DMS153 treated with DMSO at 0.1 percent for 48 hours (cell line): Measurements from ENCODE around the gene C19orf47.
"Not testable (repeated sequence)": the region's sequence is repeated elsewhere in the genome, so short reads cannot be mapped to it uniquely, and the experiment has no call there.

ENCODE experiments used
- DNase-seq: peaks from one replicate; lab custom pipeline; 2025; ENCODE audit not compliant: unreplicated experiment; lab: John Stamatoyannopoulos, UW

The C19orf47 gene

DNA sequence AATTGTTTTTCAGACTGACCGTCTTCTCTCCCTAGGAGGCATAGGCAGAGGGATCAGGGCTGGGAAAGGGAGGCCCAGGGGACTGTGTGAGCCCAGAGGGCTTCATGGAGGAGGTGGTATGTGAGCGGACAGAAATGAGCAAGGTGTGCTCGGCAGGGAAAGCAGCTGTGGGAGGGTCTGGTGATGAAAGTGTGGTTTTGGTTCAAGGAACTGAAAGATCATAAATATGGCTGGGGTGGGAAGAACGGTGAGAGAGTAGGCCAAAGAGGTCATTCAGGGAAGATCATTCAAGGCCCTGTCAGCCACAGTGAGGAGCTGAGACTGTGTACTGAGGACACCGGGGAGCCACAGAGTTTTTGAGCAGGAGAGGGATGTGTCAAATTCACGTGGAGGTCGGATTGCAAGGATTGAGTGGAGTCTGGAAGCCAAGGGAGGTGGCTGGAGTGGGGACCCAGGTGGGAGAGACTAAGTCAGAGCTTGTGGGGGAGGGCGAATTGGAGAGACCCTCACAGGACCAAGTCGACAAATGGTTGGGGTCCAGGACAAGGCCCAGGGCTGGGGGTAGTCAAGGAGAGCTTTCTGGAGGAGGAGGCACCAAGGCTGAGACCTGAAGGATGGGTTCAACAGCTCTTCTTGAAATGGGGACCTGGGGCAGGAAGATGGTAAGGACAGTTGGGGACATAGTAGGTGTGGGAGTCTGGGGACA, 7.9 kb upstream of the C19orf47 start:
- no peak for DNase-seq

DNA sequence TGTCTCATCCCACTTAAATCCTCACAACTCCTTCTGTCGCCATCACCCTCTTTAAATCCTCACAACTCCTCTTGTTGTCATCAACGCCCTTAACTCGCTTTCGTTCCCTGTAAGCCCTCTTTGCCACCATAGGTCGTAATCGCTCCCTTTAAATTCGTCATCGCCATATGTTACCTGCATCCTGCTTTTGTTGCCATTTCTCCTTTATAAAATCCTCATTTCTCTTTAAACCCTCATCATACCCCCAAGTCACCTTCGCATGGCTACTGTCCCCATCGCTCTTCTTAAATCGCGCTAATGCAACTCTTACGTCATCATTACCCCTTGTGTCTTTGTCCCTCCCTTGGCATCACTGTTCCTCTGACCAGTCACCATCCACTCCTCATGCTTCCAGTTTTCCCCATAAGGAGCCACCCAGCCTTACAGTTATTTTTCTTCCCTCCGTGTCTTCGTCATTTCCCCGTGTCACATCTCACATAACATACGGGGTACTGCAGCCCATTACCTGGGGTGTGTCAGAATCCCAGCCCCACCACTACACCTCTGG, 837 bp upstream of the C19orf47 start:
- peak; percentile 30 for DNase-seq

DNA sequence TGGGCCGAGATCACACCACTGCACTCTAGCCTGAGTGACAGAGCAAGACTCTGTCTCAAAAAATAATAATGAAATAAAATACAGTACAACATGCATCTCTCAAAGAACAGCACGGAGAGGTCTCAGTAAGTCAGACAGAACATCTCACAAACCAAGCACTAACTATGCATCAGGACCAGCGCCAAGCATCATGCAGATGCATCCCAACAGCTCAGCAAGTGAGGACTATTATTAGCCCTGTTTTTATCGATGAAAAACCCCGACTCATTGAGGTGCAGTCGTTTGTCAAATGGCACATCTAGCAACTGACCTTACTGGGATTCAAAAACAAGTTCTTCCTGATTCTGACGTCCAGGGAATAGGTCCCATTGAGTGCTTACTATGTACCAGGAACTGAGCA, 3.8 kb downstream of the C19orf47 start:
- DNase-seq, result no peak

DNA sequence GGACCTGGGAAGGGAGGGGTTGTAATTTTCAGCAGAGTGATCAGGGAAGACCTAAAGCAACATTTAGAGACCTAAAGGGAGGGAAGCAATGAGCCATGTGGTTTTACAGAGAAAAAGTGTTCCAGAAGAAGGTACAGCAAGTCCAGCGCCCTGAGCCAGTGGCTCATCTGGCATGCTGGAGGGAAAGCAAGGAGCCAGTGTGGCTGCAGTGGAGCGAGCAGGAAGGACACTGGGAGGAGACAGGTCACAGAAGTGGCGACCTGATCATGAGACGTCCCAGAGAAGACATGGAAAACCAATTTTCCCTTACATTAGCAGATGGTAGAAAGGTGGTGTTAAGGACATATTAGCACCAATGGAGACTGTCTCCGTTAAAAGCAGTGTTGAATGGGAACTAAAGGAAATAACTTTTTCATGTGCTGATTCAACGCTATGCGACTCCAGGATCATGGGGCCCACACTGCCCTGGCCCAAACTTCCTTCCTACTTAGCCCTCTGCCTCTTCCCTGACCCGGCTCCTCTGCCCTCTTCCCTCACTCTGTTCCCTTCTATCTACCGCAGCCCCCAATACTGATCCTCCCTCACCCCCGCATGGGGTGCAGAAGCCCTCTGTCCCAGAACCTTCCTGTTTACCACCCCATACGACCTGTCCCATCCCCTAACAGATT, 5.4 kb downstream of the C19orf47 start:
- no peak for DNase-seq

DNA sequence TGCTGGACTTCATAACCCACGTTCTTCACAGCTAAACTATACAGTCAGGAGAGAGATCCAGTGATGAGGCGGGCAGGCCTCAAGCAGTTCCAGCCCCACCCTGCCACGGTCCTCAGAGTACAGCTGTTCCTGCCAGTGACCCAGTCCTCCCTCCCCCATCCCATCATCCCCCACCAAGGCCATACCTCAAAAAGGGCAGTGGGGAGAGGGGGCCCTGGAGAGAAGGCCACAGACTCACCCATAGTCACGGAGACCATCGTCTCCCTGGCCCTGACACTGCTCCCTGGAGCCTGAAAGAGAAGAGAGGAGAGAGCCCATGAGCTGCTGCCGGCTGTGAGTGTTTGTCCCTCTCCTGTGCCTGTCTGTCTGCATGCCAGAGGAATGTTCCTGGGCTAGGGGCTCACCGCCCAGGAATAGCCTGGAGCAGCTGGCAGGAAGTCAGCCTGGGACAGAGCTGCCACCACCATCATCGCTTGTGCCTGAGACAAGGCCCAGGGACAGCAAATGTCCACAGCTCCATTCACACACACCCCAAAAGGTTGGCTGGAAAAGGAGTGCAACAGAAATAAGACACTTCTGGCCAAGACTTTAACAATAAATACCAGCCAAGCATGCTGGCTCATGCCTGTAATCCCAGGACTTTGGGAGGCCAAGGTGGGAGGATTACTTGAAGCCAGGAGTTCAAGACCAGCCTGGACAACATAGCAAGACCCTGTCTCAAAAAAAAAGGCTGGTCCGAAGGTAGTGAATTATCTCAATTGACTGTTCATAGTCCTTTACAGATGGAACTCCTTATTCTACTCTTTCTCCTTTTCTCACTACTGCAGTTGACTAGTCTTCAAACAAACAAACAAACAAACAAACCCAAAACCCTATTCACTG, 6.4 kb downstream of the C19orf47 start:
- no peak for DNase-seq

DNA sequence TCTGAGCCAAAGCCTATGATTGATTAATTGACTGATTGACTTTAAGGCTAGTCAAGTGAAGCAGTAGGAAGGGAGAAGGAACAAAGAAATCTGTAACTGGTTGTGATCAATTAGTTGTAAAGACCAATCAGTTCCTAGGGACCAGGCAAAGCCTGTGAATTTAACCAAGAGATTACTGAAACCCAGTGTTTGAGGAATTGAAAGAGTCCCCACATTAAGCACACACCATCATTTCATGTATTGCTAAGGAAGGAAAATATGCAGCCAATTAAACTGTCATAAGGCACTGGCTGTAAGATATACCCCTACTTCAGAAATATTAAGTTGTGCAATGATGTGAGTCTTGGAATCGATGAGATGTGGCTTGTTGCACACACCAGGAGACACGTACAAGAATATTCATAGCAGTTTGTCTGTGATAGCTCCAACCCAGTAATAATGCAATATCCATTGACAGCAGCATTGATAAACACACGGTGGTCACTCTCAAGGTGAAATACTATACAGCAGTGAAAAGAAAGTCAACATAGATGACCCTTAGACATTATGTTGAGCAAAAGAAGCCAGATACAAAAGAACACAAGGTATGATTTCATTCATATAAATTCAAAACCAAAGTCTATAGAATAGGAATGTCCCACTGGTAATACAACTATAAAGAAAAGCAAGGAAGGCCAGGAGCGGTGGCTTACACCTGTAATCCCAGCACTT, 9.0 kb downstream of the C19orf47 start:
- no peak for DNase-seq

DNA sequence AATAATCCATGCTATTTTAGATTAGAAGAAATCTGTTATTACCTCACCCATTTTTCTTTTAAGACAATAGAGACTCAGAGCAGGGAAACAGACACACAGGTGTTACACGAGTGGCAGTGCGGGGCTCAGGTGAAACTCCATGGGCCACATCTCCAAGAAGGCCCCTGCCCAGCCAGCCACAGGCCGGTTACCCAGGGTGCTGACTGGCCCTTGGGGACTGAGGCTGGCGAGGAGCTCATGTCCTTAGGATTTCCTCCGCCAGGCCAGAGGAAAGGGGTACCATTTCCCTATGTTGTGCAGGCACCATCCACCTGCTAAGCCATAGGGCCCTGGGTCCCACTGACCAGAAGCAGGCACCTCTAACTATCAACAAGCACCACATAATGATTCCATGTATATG, 10.6 kb downstream of the C19orf47 start:
- DNase-seq, result no peak

DNA sequence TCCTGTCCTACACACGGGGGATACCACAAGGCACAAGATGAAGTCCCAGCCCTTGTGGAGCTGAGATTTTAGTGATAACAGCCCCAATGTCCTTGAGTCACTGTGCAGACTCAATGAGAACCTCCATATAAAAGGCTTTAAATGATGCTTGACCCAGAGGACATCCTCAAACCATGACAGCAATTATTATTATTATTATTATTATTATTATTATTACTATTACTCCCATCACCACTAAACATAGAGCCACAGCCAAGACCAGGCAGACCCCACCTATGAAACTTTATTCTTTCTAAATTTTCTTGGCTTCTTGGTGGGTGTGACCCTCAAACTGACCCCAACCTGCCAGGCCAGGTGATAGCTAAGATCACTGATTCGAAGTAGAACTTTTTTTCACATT, 11.1 kb downstream of the C19orf47 start:
- no peak for DNase-seq

DNA sequence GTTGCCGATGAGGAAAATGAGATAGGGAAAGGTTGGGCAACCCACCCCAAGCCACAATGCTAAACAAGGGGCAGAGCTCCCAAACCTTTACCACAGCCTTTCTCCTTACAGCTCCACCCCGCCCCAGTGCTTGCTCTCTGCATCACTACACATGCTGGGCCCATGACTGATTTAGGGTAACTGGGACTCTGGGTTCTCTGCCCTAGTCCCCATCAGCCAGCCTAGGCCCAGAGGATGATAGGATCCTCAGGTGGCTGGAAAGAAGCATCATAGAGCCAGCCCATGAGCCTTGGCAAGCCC, 11.6 kb downstream of the C19orf47 start:
- no peak for DNase-seq

DNA sequence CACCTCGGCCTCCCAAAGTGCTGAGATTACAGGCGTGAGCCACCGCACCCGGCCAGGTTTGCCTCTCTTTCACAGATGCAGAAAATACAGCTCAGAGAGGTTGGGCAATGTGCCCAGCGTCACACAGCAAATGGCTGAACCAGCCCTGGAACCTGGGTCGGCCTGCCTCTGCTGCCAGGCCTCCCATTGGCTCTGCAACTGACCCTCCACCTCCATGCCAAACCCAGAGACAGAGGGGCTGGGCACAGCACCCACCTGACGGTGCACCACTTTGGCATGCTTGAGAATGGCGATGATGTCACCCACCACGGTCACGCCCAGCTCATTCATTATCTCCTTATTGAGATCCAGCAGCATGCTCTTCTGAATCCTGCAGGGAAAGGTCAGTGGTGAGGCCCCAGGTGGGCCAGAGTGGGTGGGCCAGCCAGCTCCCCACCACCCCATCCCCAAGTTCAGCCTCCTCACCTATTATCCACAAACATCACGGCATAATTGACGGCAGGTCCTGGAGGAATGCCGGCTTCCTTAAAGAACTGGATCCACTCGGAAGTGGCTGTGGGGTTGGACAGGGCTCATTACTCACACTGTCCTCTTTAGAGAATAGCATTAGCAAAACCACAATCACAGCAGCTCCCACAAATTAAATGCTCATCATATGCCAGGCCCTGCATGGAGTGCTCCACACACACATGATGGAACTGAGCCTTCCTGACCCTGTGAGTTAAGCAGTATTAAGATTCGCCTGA, 12.2 kb downstream of the C19orf47 start:
- DNase-seq, result no peak

DNA sequence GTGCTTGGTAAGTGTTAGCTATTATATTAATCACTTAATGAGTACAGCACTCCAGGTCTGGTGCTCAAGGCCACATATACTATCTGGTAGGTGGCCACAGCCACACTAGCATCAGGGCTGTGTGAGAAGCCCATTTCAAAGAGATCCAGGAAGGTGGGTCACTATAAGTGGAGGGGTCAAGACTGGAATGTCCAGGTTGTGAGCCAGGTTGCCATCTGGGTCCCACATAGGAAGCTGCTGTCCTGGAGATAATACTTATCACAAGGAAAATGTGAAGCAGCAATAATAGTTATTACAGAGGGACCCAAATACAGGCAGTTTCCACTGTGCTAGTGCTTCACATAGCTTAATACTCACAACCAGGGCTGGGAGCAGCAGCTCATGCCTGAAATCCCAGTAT, 13.1 kb downstream of the C19orf47 start:
- DNase-seq, result no peak

DNA sequence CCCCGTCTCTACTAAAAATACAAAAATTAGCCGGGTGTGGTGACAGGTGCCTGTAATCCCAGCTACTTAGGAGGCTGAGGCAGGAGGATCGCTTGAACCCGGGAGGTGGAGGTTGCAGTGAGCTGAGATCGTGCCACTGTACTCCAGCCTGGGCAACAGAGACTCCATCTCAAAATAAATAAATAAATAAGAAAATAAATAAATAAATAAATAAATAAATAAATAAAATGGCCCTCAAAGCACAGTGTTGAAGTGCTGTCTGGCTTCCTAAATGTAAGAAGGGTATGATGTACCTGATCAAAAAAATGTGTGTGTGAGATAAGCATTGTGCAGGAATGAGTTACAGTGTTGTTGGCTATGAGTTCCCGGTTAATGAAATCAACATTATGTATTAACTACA, 15.1 kb downstream of the C19orf47 start:
- not testable (repeated sequence) for DNase-seq

DNA sequence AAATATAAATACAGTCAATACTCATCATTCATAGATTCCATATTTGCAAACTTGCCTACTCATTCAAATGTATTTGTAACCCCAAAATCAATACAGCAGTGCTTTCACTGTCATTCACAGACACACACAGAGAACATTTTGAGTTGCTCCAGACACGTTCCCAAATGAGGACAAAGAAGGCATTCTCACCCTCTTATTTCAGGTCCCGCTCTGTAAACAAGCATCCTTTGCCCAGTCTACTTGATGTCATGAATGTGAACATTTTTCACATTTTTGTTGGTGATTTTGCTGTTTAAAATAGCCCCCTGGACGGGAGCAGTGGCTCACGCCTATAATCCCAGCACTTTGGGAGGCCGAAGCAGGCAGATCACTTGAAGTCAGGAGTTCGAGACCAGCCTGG, 15.5 kb downstream of the C19orf47 start:
- no peak for DNase-seq

DNA sequence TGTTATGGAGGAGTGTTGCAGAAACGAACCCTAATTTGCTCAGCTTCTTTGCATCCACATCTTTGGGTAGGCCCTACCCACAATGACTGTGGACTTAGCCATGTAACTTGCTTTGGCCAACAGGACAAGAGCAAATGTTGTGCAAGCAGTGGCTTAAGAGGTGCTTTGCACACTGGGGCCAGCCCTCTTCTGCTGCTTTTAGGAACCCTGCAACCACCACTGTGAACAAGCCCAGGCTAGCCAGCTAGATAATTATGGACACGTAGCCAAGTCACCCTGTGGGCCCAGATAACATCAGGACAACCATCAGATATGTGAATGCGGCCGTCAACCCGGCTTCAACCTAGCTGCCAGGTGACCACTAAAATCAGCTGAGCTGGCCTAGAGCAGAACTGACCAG, 17.1 kb downstream of the C19orf47 start:
- no peak for DNase-seq

DNA sequence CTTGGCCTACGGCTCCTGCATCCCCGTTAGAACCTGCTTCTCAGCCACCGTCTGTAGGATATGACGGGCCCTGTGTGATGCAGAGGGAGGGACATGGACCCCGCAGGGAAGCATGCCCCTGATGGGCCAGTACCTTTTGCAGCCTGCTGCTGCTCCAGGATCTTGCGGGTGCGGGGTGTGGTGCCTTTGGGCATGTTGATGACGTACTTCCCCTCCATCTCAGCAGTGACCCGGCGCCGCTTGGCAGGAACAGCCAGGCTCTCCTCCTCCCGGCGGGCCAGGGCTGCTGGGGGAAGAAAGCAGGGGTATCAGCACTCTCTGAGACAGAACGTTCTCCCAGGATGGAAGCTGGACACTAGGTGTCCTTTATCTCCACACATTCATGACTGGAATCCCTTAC, 22.0 kb downstream of the C19orf47 start:
- no peak for DNase-seq

DNA sequence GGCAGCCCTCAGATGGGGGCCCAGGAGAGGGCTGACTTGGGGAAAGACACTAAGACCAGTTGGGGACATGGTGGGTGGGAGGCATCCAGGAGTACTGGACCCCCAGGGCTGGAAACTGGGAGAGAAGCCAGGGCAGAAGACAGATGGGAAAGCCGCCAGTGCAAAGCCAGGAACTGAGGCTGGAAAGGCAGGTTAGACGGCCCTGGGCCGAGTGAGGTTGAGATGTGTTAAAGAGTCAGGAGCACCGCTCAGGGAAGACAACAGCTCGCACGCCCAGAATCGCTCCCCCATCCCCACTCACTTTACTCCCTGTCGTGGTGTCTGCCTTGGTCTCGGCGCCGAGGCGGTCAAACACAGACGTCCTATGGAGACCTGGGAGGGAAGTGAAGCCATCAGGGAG, 24.5 kb downstream of the C19orf47 start:
- no peak for DNase-seq

DNA sequence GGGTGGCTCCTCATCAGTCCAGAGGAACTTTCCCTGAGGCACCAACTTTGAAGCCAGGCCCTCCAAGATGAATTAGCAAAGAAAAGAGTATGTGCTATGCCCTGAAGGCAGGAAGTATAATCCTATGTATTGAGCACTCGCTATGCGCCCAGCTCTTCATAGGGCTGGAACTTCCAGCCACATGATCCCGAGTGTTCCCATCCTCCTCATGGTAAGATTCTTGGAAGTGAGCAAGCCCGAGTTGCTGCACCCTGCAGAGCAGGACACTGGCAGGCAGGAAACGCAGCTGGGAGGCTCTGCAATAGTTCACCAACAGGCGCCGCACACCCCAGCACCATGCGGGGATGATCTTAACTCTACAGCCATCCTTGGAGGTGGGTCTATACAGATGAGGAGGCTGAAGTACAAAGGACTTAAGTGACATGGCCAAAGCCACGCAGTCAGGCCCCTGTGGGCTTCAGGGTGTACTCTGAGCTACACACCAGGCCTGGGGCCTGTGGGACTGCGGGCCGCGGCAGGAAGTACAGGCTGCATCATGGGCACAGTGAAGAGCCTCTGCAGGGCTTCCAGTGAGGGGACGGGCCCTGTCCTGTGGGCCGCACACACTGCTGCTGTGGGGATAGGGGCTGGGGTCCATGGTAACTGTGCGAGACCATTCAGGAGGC, 25.1 kb downstream of the C19orf47 start:
- DNase-seq, result no peak

DNA sequence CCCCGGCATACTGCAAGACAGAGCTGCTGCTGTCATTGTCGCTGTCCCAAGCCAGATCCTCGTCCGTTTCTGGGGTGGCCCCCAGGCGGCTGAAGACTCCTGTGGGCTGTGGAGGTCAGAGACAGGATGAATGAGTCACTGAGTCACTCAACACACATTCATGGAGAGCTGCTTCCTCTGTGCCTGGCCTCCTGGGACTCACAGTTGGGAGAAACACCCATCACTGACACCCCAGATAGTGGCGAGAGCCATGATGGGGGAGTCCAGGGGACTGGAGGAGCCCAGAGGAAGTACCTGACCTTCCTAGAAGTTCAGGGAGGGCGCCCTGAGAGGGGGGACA, 26.0 kb downstream of the C19orf47 start:
- no peak for DNase-seq

DNA sequence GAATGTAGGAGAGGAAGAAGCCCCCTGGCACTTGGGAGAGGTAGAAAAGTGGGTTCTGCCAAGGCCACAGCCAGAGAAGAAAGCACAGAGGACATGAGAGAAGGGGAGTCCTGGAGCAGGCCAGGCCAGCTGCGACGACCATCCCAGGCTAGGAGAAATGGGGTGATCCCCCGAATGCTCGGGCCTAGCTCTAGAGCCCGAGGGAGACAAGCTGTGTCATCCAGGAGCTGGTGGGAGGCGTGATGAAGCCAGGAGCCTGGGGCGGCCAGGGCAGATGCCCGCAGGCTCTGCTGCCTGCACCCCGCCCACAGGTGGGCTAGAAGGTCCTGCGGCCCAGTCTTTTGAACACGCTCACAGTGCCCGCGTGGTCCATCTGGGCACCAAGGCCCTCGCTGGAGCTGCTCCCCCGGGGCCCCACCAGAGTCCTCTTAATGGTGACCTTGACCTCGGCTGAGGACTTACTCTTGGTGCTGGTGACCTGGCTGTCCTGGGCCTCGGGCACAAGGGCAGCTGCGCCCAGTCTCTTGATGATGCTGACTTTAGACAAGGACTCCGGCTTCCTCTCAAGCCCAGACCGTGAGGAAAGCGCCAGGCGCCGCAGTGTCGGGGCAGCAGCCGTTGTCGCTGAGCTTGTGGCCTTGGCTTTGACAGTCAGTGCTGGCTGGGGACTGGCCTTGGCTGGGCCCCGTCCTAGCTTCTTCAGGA, 26.5 kb downstream of the C19orf47 start:
- no peak for DNase-seq

DNA sequence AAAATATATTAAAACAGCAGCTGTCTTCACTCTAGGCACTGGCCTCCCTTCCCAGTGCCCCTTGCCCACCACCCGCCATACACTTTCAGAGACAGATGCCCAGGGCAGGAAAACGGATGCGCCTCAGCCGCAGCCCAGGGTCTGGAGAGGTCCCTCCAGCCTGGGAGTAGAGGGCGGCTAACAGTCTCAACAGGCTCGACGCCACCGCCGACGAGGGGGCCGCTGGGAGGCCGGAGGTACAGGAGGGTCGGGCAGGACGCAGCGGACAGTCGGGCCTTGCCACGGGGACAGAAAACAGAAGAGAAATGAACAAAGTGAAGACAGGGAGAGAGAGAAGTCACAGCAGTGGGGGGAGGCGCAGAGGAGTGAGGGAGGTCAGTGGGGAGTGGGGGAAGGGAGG, 27.1 kb downstream of the C19orf47 start:
- no peak for DNase-seq
